ENCODE results near the gene NBPF9. TPM values are rescaled to one million over a fixed set of nuclear protein-coding genes. Genes with fewer than 3 reads are reported as not detected.
"Not testable (repeated sequence)": the region's sequence is repeated elsewhere in the genome, so short reads cannot be mapped to it uniquely, and the experiment has no call there.

NBPF9 gene
- polyA plus RNA-seq, 1 of the 3 experiments (the other 2 are of a cell fraction) = 17.8 TPM

DNA sequence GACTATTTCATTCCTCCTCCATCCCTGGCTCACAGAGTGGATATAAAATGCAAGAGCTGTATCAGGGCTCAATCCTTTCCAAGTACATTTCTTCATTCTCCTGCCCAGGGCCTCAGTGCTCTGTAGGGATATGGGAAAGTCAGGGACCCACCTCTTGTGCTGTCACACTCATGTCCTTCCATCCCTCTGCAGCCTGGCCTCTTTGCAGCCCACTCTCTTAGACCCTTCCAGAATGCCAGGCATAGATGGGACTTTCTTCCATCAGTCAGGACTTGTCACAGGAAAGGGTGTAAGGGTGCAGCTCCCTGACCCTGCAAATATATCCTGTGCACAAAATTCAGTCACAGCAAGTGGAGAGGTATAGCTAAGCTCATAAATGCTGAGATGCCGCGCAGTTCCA lies 86.7 kb downstream of the NBPF9 start:
- H3K27ac ChIP-seq (ENCODE audit: low read depth in 2 of 2, low read length in 1 of 2); H3K79me2 ChIP-seq (ENCODE audit: insufficient read depth); H3K4me3 ChIP-seq (ENCODE audit: low read depth in 2 of 2, low read length in 1 of 2); H3K9ac ChIP-seq; H3K4me2 ChIP-seq; H3K36me3 ChIP-seq (replicated peaks in 1 of 2; ENCODE audit: control insufficient read depth in 1 of 2, insufficient read depth in 2 of 2, low read length in 1 of 2); H2AFZ ChIP-seq (ENCODE audit: low read depth); POLR2A ChIA-PET; H3K4me1 ChIP-seq (ENCODE audit: control insufficient read depth in 1 of 2, insufficient read depth in 2 of 2, low read depth in 1 of 2, low read length in 1 of 2); H3K9me2 ChIP-seq; H3K27me3 ChIP-seq (ENCODE audit: insufficient read depth); H3K9me3 ChIP-seq; DNase-seq; H3F3A ChIP-seq (replicated peaks; ENCODE audit: insufficient read depth); CTCF ChIA-PET; H4K20me1 ChIP-seq (ENCODE audit: insufficient read depth): not testable (repeated sequence)
- 100% methylated on average over 2 of the region's 2 CpGs for WGBS (ENCODE audit: low lambda C conversion rate)

DNA sequence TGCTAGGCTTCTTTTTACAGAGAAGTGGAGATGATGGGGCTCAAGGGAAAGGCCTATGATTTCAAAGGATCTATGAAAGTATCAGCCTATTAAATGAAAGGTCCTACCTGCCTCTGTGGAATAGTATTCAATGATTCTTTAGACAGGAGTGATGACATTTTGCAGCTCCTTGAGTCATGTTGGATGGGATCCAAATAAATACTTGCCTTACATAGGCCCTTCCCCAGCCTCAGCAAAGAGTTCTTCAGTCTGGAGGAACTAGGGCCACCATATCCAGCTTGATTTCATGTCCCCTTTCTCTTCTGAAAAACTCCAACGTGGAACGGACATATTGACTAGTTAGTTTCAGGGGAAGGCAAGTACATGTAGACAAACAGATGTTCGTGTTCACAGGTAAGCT lies 87.8 kb downstream of the NBPF9 start:
- H3K27ac ChIP-seq (ENCODE audit: low read depth in 2 of 2, low read length in 1 of 2); H3K27me3 ChIP-seq (ENCODE audit: insufficient read depth); H3K9me2 ChIP-seq; POLR2A ChIA-PET; H3K4me3 ChIP-seq (ENCODE audit: low read depth in 2 of 2, low read length in 1 of 2); H2AFZ ChIP-seq (ENCODE audit: low read depth); H3K9me3 ChIP-seq; H3K4me2 ChIP-seq; H3F3A ChIP-seq (replicated peaks; ENCODE audit: insufficient read depth); H4K20me1 ChIP-seq (ENCODE audit: insufficient read depth); H3K9ac ChIP-seq; H3K4me1 ChIP-seq (ENCODE audit: control insufficient read depth in 1 of 2, insufficient read depth in 2 of 2, low read depth in 1 of 2, low read length in 1 of 2); DNase-seq; H3K79me2 ChIP-seq (ENCODE audit: insufficient read depth); CTCF ChIA-PET; H3K36me3 ChIP-seq (replicated peaks in 1 of 2; ENCODE audit: control insufficient read depth in 1 of 2, insufficient read depth in 2 of 2, low read length in 1 of 2): not testable (repeated sequence)
- WGBS (ENCODE audit: low lambda C conversion rate) = 72% methylated on average over 3 of the region's 3 CpGs

DNA sequence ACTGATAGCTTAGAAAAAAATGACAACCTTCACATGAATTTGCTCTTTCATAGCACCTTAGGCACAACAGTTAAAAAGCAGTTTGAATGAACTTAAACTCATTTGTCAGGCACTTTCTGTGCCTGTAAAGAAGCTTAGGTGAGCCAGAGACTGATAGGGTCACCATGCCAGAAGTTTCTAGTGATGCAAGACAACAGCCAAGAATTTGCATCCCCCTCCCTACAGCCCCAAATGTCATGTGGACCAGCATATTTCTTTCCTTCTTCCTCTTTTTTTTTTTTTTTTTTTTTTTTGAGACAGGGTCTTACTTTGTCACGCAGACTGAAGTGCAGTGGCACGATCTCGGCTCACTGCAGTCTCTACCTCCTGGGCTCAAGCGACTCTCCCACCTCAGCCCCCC lies 89.8 kb downstream of the NBPF9 start:
- H3K27ac ChIP-seq (ENCODE audit: low read depth in 2 of 2, low read length in 1 of 2); H3K9me3 ChIP-seq; H3K4me3 ChIP-seq (ENCODE audit: low read depth in 2 of 2, low read length in 1 of 2); H3K4me2 ChIP-seq; H2AFZ ChIP-seq (ENCODE audit: low read depth); H3K79me2 ChIP-seq (ENCODE audit: insufficient read depth); H3K9me2 ChIP-seq; H3K36me3 ChIP-seq (replicated peaks in 1 of 2; ENCODE audit: control insufficient read depth in 1 of 2, insufficient read depth in 2 of 2, low read length in 1 of 2); H3K4me1 ChIP-seq (ENCODE audit: control insufficient read depth in 1 of 2, insufficient read depth in 2 of 2, low read depth in 1 of 2, low read length in 1 of 2); H3K27me3 ChIP-seq (ENCODE audit: insufficient read depth); H4K20me1 ChIP-seq (ENCODE audit: insufficient read depth); CTCF ChIA-PET; POLR2A ChIA-PET; H3K9ac ChIP-seq; H3F3A ChIP-seq (replicated peaks; ENCODE audit: insufficient read depth); DNase-seq: not testable (repeated sequence)
- 49% methylated on average over 4 of the region's 4 CpGs for WGBS (ENCODE audit: low lambda C conversion rate)

DNA sequence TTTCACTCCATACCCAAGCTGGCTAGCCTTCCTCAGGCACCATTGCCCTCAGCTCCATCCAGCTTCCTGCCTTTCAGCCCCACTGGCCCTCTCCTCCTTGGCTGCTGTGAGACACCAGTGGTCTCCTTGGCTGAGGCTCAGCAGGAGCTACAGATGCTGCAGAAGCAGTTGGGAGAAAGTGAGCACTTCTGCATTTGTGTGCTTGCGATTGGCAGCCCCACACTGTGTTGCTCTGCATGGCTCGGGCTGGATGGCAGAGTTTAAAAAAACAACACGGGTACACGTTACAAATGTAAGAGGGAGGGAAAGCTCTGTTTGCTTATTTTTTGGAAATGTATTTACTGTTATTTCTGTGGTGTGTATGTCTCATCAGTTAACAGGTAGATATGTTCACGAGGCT lies 90.8 kb downstream of the NBPF9 start:
- H2AFZ ChIP-seq (ENCODE audit: low read depth); H3K27me3 ChIP-seq (ENCODE audit: insufficient read depth); H3F3A ChIP-seq (replicated peaks; ENCODE audit: insufficient read depth); POLR2A ChIA-PET; H3K9me3 ChIP-seq; H3K9ac ChIP-seq; H3K4me2 ChIP-seq; H3K36me3 ChIP-seq (replicated peaks in 1 of 2; ENCODE audit: control insufficient read depth in 1 of 2, insufficient read depth in 2 of 2, low read length in 1 of 2); CTCF ChIA-PET; H3K79me2 ChIP-seq (ENCODE audit: insufficient read depth); H3K9me2 ChIP-seq; H4K20me1 ChIP-seq (ENCODE audit: insufficient read depth); H3K4me3 ChIP-seq (ENCODE audit: low read depth in 2 of 2, low read length in 1 of 2); H3K27ac ChIP-seq (ENCODE audit: low read depth in 2 of 2, low read length in 1 of 2); DNase-seq; H3K4me1 ChIP-seq (ENCODE audit: control insufficient read depth in 1 of 2, insufficient read depth in 2 of 2, low read depth in 1 of 2, low read length in 1 of 2): not testable (repeated sequence)
- 63% methylated on average over 2 of the region's 5 CpGs for WGBS (ENCODE audit: low lambda C conversion rate)

DNA sequence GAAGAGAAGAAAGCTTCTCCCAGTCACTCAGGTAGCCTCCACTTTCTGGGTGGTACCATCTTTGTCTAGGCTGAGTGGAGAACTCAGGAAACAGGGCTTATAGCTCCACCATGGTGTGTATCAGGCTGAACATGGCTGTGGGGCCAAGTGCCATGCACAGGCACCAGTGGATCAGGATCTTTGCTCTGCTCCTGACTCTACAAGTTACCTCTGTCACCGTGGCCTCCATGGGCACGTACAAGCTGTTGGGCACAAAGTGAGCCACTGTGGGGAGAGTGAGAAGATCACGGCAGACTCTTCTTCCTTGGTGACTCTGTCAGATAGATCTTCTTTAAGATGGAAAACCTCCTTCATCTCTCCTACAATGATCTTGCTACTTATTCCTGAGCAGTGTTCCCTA lies 93.6 kb downstream of the NBPF9 start:
- H3K9me3 ChIP-seq; CTCF ChIA-PET; H3K4me2 ChIP-seq; H3K79me2 ChIP-seq (ENCODE audit: insufficient read depth); H2AFZ ChIP-seq (ENCODE audit: low read depth); H3F3A ChIP-seq (replicated peaks; ENCODE audit: insufficient read depth); H4K20me1 ChIP-seq (ENCODE audit: insufficient read depth); H3K27me3 ChIP-seq (ENCODE audit: insufficient read depth); POLR2A ChIA-PET; DNase-seq; H3K9me2 ChIP-seq; H3K4me1 ChIP-seq (ENCODE audit: control insufficient read depth in 1 of 2, insufficient read depth in 2 of 2, low read depth in 1 of 2, low read length in 1 of 2); H3K4me3 ChIP-seq (ENCODE audit: low read depth in 2 of 2, low read length in 1 of 2); H3K9ac ChIP-seq; H3K36me3 ChIP-seq (replicated peaks in 1 of 2; ENCODE audit: control insufficient read depth in 1 of 2, insufficient read depth in 2 of 2, low read length in 1 of 2); H3K27ac ChIP-seq (ENCODE audit: low read depth in 2 of 2, low read length in 1 of 2): not testable (repeated sequence)
- 54% methylated on average over 3 of the region's 3 CpGs for WGBS (ENCODE audit: low lambda C conversion rate)

DNA sequence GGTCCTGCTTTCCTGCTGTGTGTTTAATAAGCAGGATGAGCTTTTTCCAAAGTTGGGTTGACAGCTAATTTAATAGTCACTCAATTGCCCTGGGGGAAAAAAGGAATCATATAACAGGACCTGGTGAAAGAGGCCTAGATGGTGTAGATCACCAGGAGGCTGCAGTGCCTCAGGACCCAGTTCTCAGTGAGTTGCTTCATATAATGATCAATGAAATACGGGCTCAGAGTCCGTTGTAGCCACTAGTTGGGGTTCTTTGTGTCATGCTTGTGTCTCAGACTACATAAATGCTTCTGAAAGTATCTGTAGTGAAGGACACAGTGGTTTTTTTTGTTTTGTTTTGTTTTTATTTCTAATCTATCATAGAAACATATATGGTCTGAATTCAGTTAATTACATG lies 94.6 kb downstream of the NBPF9 start:
- H3K9me3 ChIP-seq; H4K20me1 ChIP-seq (ENCODE audit: insufficient read depth); H3K4me2 ChIP-seq; POLR2A ChIA-PET; H2AFZ ChIP-seq (ENCODE audit: low read depth); DNase-seq; H3K36me3 ChIP-seq (replicated peaks in 1 of 2; ENCODE audit: control insufficient read depth in 1 of 2, insufficient read depth in 2 of 2, low read length in 1 of 2); H3F3A ChIP-seq (replicated peaks; ENCODE audit: insufficient read depth); H3K4me3 ChIP-seq (ENCODE audit: low read depth in 2 of 2, low read length in 1 of 2); H3K9ac ChIP-seq; H3K4me1 ChIP-seq (ENCODE audit: control insufficient read depth in 1 of 2, insufficient read depth in 2 of 2, low read depth in 1 of 2, low read length in 1 of 2); H3K79me2 ChIP-seq (ENCODE audit: insufficient read depth); H3K9me2 ChIP-seq; CTCF ChIA-PET; H3K27ac ChIP-seq (ENCODE audit: low read depth in 2 of 2, low read length in 1 of 2); H3K27me3 ChIP-seq (ENCODE audit: insufficient read depth): not testable (repeated sequence)
- 40% methylated on average over 1 of the region's 2 CpGs for WGBS (ENCODE audit: low lambda C conversion rate)

DNA sequence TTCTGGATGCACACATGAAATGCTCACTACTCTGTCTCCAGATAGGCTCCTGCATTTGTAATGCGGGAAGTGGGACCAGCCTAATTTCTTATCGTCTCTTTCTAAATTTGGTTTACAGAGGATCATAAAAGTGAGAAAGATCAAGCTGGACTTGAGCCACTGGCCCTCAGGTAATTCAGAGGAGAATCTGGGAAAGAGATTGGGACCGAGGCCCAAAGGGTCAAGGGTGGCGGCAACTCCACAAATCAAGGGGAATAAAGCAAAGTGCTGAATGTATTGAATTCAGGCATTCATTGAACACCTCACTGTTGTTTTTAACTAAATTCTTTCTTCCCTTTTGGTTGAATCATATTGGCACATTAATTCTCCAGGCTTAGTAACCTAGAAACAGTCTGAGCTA lies 95.0 kb downstream of the NBPF9 start:
- H3K27ac ChIP-seq (ENCODE audit: low read depth in 2 of 2, low read length in 1 of 2); H3K9me2 ChIP-seq; H3K36me3 ChIP-seq (replicated peaks in 1 of 2; ENCODE audit: control insufficient read depth in 1 of 2, insufficient read depth in 2 of 2, low read length in 1 of 2); H3K4me2 ChIP-seq; H3K27me3 ChIP-seq (ENCODE audit: insufficient read depth); H3K79me2 ChIP-seq (ENCODE audit: insufficient read depth); H3K4me3 ChIP-seq (ENCODE audit: low read depth in 2 of 2, low read length in 1 of 2); DNase-seq; CTCF ChIA-PET; H3K9me3 ChIP-seq; H3F3A ChIP-seq (replicated peaks; ENCODE audit: insufficient read depth); H3K4me1 ChIP-seq (ENCODE audit: control insufficient read depth in 1 of 2, insufficient read depth in 2 of 2, low read depth in 1 of 2, low read length in 1 of 2); H2AFZ ChIP-seq (ENCODE audit: low read depth); H3K9ac ChIP-seq; H4K20me1 ChIP-seq (ENCODE audit: insufficient read depth); POLR2A ChIA-PET: not testable (repeated sequence)
- WGBS (ENCODE audit: low lambda C conversion rate) = no CpG with 5 or more reads among the region's 4 CpGs

Measured in SK-N-SH (cell line).